Trophoblast cell (in vitro differentiated cells and primary cell): ENCODE measurements around the gene DCC.

Source experiments
- DNase-seq, 2 donors: peaks; one replicate each; pipeline ENCODE4 v3.0.0-alpha.2; 2016
- H2AFZ ChIP-seq: 2 replicates; pipeline ENCODE4 v1.6.1; 2013; ENCODE audit warnings: low read length, moderate library complexity, mild to moderate bottlenecking; ENCODE audit not compliant: insufficient read depth, poor library complexity
- H2AK5ac ChIP-seq: 2 replicates; pipeline ENCODE4 v1.6.1; 2013; ENCODE audit warnings: mild to moderate bottlenecking, low read length
- H2BK120ac ChIP-seq: 2 replicates; pipeline ENCODE4 v1.6.1; 2013; ENCODE audit warnings: low read length, mild to moderate bottlenecking, moderate library complexity; ENCODE audit not compliant: insufficient read depth, poor library complexity
- H2BK12ac ChIP-seq: 2 replicates; pipeline ENCODE4 v1.6.1; 2013; ENCODE audit warnings: mild to moderate bottlenecking, low read length, moderate library complexity
- H2BK5ac ChIP-seq: 2 replicates; pipeline ENCODE4 v1.6.1; 2013; ENCODE audit warnings: low read length, low read depth, moderate library complexity, mild to moderate bottlenecking; ENCODE audit not compliant: poor library complexity
- H3K14ac ChIP-seq: 2 replicates; pipeline ENCODE4 v1.6.1; 2013; ENCODE audit warnings: mild to moderate bottlenecking, low read length
- H3K18ac ChIP-seq: 2 replicates; pipeline ENCODE4 v1.6.1; 2013; ENCODE audit warnings: mild to moderate bottlenecking, low read length
- H3K23ac ChIP-seq: 2 replicates; pipeline ENCODE4 v1.6.1; 2013; ENCODE audit warnings: low read length
- H3K27ac ChIP-seq: 2 replicates; pipeline ENCODE4 v1.5.1; 2013; ENCODE audit warnings: low read depth, mild to moderate bottlenecking, inconsistent platforms, low read length, moderate library complexity
- H3K27me3 ChIP-seq: 2 replicates; pipeline ENCODE4 v1.6.1; 2013; ENCODE audit warnings: inconsistent platforms, mild to moderate bottlenecking, low read length, moderate library complexity; ENCODE audit not compliant: insufficient read depth
- H3K36me3 ChIP-seq, 2 experiments: 1 replicate in 1 of 2; 2 replicates in 1 of 2; pipeline ENCODE4 v1.6.1; 2013; ENCODE audit warnings: low read length in 2 of 2, mild to moderate bottlenecking in 2 of 2, moderate library complexity in 1 of 2; ENCODE audit not compliant: insufficient read depth in 2 of 2, control insufficient read depth in 1 of 2
- H3K4ac ChIP-seq: 2 replicates; pipeline ENCODE4 v1.6.1; 2013; ENCODE audit warnings: low read depth, mild to moderate bottlenecking, low read length, moderate library complexity
- H3K4me1 ChIP-seq, 2 experiments: 1 replicate in 1 of 2; 2 replicates in 1 of 2; pipeline ENCODE4 v1.6.1; 2013; ENCODE audit warnings: low read length in 2 of 2, mild to moderate bottlenecking in 2 of 2, moderate library complexity in 1 of 2; ENCODE audit not compliant: insufficient read depth in 2 of 2, control insufficient read depth in 1 of 2
- H3K4me2 ChIP-seq: 2 replicates; pipeline ENCODE4 v1.6.1; 2013; ENCODE audit warnings: inconsistent platforms, mild to moderate bottlenecking, low read length, moderate library complexity
- H3K4me3 ChIP-seq: 2 replicates; pipeline ENCODE4 v1.5.1; 2013; ENCODE audit warnings: mild to moderate bottlenecking, low read depth, low read length, inconsistent platforms
- H3K79me1 ChIP-seq: one replicate; pipeline ENCODE4 v1.6.1; 2013; ENCODE audit warnings: low read length
- H3K79me2 ChIP-seq: 2 replicates; pipeline ENCODE4 v1.6.1; 2013; ENCODE audit warnings: low read length, mild to moderate bottlenecking; ENCODE audit not compliant: control insufficient read depth, insufficient read depth, poor library complexity
- H3K9ac ChIP-seq: 2 replicates; pipeline ENCODE4 v1.6.1; 2013; ENCODE audit warnings: mild to moderate bottlenecking, low read length
- H3K9me3 ChIP-seq: 2 replicates; pipeline ENCODE4 v1.6.1; 2013; ENCODE audit warnings: low read depth, mild to moderate bottlenecking, control low read depth, inconsistent platforms, low read length; ENCODE audit not compliant: insufficient read depth
- H4K12ac ChIP-seq: 2 replicates; pipeline ENCODE4 v1.6.1; 2013; ENCODE audit warnings: low read depth, mild to moderate bottlenecking, low read length, moderate library complexity
- H4K8ac ChIP-seq: 2 replicates; pipeline ENCODE4 v1.6.1; 2013; ENCODE audit warnings: low read depth, mild to moderate bottlenecking, low read length, moderate library complexity
- H4K91ac ChIP-seq: one replicate; pipeline ENCODE4 v1.6.1; 2013; ENCODE audit warnings: low read depth, mild to moderate bottlenecking, low read length, moderate library complexity
- WGBS: extraction: QIAGEN DNeasy Blood & Tissue Kit; methylation state at CpG from one replicate; pipeline ENCODE4 v1.1.7; 2013; ENCODE audit warnings: missing lambda C conversion rate; ENCODE audit not compliant: insufficient read length, insufficient coverage; ENCODE audit errors: extremely low coverage; 5-methylcytosine and 5-hydroxymethylcytosine counted together

DCC gene

GRCh38 chr18:52963481-52963880 lies 623.5 kb downstream of the DCC start:
- Histone ChIP-seq H3K4me3 (no peak overlapping the region), H3K4me2 (no peak overlapping the region), H2AK5ac (no peak overlapping the region), H3K18ac (no peak overlapping the region), H3K9me3 (no peaks in the 10 kb centered on the region), H3K9ac (no peak overlapping the region), H3K23ac (no peak overlapping the region), H2BK120ac (no peak overlapping the region), H3K79me1 (peaks cover 3% of the 10 kb centered on the region), H3K36me3 (no peaks in the 10 kb centered on the region), H3K4me1 (no peaks in the 10 kb centered on the region), H3K27me3 (no peaks in the 10 kb centered on the region), H3K79me2 (no peaks in the 10 kb centered on the region), H4K12ac (no peak overlapping the region), H2BK5ac (no peak overlapping the region), H3K27ac (no peak overlapping the region), H2AFZ (no peak overlapping the region), H4K91ac (no peak overlapping the region), H3K14ac (no peak overlapping the region), H3K4ac (no peak overlapping the region), H2BK12ac (no peak overlapping the region), H4K8ac (no peak overlapping the region)
- WGBS, result no CpG with 5 or more reads among the region's 2 CpGs
- DNase-seq, result peak; percentile 8 to 62

- no peak overlapping the region for H3K9ac ChIP-seq
- no peak overlapping the region for H2BK120ac ChIP-seq
- no peak overlapping the region for H3K27ac ChIP-seq
- H4K8ac ChIP-seq, result no peak overlapping the region
- WGBS, result no CpG with 5 or more reads among the region's 2 CpGs
- no peak overlapping the region for H2AFZ ChIP-seq
- H3K4me3 ChIP-seq, result no peak overlapping the region
- no peak overlapping the region for H2BK12ac ChIP-seq
- H3K4me1 ChIP-seq, result no peaks in the 10 kb centered on the region
- no peaks in the 10 kb centered on the region for H3K36me3 ChIP-seq
- no peak overlapping the region for H3K23ac ChIP-seq
- no peak overlapping the region for H4K91ac ChIP-seq
- no peaks in the 10 kb centered on the region for H3K9me3 ChIP-seq
- no peaks in the 10 kb centered on the region for H3K79me2 ChIP-seq
- H4K12ac ChIP-seq, result no peak overlapping the region
- H3K4me2 ChIP-seq, result no peak overlapping the region
- peaks cover 2% of the 10 kb centered on the region for H3K79me1 ChIP-seq
- H3K27me3 ChIP-seq, result no peaks in the 10 kb centered on the region
- no peak overlapping the region for H3K14ac ChIP-seq
- H2BK5ac ChIP-seq, result no peak overlapping the region
- H3K18ac ChIP-seq, result no peak overlapping the region
- H2AK5ac ChIP-seq, result no peak overlapping the region
- no peak for DNase-seq
- H3K4ac ChIP-seq, result no peak overlapping the region
Observed at GRCh38 chr18:52970686-52971085, 630.7 kb downstream of the DCC start.

GRCh38 chr18:52971097-52971496 lies 631.1 kb downstream of the DCC start:
- no CpG with 5 or more reads among the region's 2 CpGs for WGBS

GRCh38 chr18:52979892-52980291 lies 639.9 kb downstream of the DCC start:
- no peak overlapping the region for H2BK120ac ChIP-seq
- no peaks in the 10 kb centered on the region for H3K4me1 ChIP-seq
- no peaks in the 10 kb centered on the region for H3K79me2 ChIP-seq
- no peak overlapping the region for H4K91ac ChIP-seq
- H3K14ac ChIP-seq, result no peak overlapping the region
- H3K9me3 ChIP-seq, result no peaks in the 10 kb centered on the region
- H2BK12ac ChIP-seq, result no peak overlapping the region
- DNase-seq, result no peak
- no peaks in the 10 kb centered on the region for H3K79me1 ChIP-seq
- H4K8ac ChIP-seq, result no peak overlapping the region
- H3K27ac ChIP-seq, result no peak overlapping the region
- H3K27me3 ChIP-seq, result no peaks in the 10 kb centered on the region
- no peak overlapping the region for H3K4me3 ChIP-seq
- H2BK5ac ChIP-seq, result no peak overlapping the region
- H3K9ac ChIP-seq, result no peak overlapping the region
- no peak overlapping the region for H2AFZ ChIP-seq
- no CpG with 5 or more reads among the region's 6 CpGs for WGBS
- no peak overlapping the region for H2AK5ac ChIP-seq
- no peak overlapping the region for H3K18ac ChIP-seq
- H3K36me3 ChIP-seq, result no peaks in the 10 kb centered on the region
- H3K4me2 ChIP-seq, result no peak overlapping the region
- no peak overlapping the region for H3K4ac ChIP-seq
- H4K12ac ChIP-seq, result no peak overlapping the region
- no peak overlapping the region for H3K23ac ChIP-seq

More at GRCh38 chr18:52971097-52971496, 631.1 kb downstream of the DCC start:
- Histone ChIP-seq H3K9me3 (no peaks in the 10 kb centered on the region), H3K79me1 (peaks cover 2% of the 10 kb centered on the region), H3K4me1 (no peaks in the 10 kb centered on the region), H3K23ac (no peak overlapping the region), H3K79me2 (no peaks in the 10 kb centered on the region), H3K27me3 (no peaks in the 10 kb centered on the region), H4K12ac (no peak overlapping the region), H2AK5ac (no peak overlapping the region), H3K4me2 (no peak overlapping the region), H3K36me3 (no peaks in the 10 kb centered on the region), H2BK5ac (no peak overlapping the region), H2AFZ (no peak overlapping the region), H2BK120ac (no peak overlapping the region), H4K8ac (no peak overlapping the region), H3K14ac (no peak overlapping the region), H4K91ac (no peak overlapping the region), H3K4ac (no peak overlapping the region), H2BK12ac (no peak overlapping the region), H3K27ac (no peak overlapping the region), H3K9ac (no peak overlapping the region), H3K4me3 (no peak overlapping the region), H3K18ac (no peak overlapping the region)
- DNase-seq, result no peak
